ENCODE measurements around the gene CNTNAP2. TPM values are rescaled to one million over a fixed set of nuclear protein-coding genes. Genes with fewer than 3 reads are reported as not detected.

Gene CNTNAP2
- total RNA-seq, 1 experiment from 2014 or later, result 64.5 TPM

GRCh38 chr7:148362541-148362940 is 2245.9 kb downstream of the CNTNAP2 start:
- Histone ChIP-seq H3K4ac (ENCODE audit: low read depth, low read length) (no peak overlapping the region), H4K91ac (ENCODE audit: insufficient read length, low read depth, low read length) (no peak overlapping the region), H2BK5ac (ENCODE audit: insufficient read length, low read length) (no peak overlapping the region), H3K9ac (ENCODE audit: extremely low read depth, insufficient read length, low read length) (no peak overlapping the region), H3K27ac (ENCODE audit: insufficient read length, low read depth, low read length) (no peak overlapping the region), H3K18ac (ENCODE audit: insufficient read length, low read depth, low read length) (no peak overlapping the region), H4K5ac (ENCODE audit: insufficient read length, low read depth, low read length) (no peak overlapping the region), H3K23me2 (ENCODE audit: insufficient read length, low read depth, low read length, poor library complexity, severe bottlenecking) (no peaks in the 10 kb centered on the region), H4K20me1 (ENCODE audit: control insufficient read depth, insufficient read depth, insufficient read length) (no peaks in the 10 kb centered on the region), H2AK5ac (ENCODE audit: insufficient read length, low read length) (no peak overlapping the region), H2BK12ac (ENCODE audit: insufficient read length, low read depth, low read length) (no peak overlapping the region), H3K79me1 (ENCODE audit: insufficient read depth, low read depth, low read length, poor library complexity, severe bottlenecking) (peaks cover 3% of the 10 kb centered on the region), H3K9me3 (ENCODE audit: control insufficient read depth, low read depth, low read length) (no peaks in the 10 kb centered on the region), H2BK120ac (ENCODE audit: low read depth, low read length, poor library complexity, severe bottlenecking) (no peak overlapping the region), H3K79me2 (ENCODE audit: insufficient read depth, low read length) (no peaks in the 10 kb centered on the region), H2BK20ac (ENCODE audit: low read depth, low read length, poor library complexity, severe bottlenecking) (no peak overlapping the region), H4K8ac (replicated peaks; ENCODE audit: insufficient read length, low read depth, low read length) (no peak overlapping the region), H2AFZ (ENCODE audit: low read length) (no peak overlapping the region), H3K4me2 (ENCODE audit: insufficient read depth, insufficient read length, low read length) (no peak overlapping the region), H2BK15ac (ENCODE audit: low read depth, low read length) (no peak overlapping the region), H3T11ph (ENCODE audit: low read length) (no peak overlapping the region), H3K27me3 (ENCODE audit: insufficient read depth, low read length) (no peaks in the 10 kb centered on the region), H3K14ac (ENCODE audit: insufficient read depth, low read length) (no peak overlapping the region), H3K23ac (ENCODE audit: insufficient read length, low read depth, low read length) (no peak overlapping the region), H3K4me1 (ENCODE audit: insufficient read depth, low read length) (no peaks in the 10 kb centered on the region), H3K56ac (ENCODE audit: insufficient read length, low read depth, low read length) (no peak overlapping the region)
- Mint-ChIP-seq H3K4me3 (no peak overlapping the region), H3K9me3 (peaks cover 6 to 16% of the 10 kb centered on the region in 2 experiments; a peak in 4 of 5 replicates), H3K4me1 (peaks cover 8 to 15% of the 10 kb centered on the region in 2 experiments), H3K36me3 (ENCODE audit: insufficient read depth in 1 of 3, low read depth in 3 of 3) (peaks cover 50 to 66% (median 53%) of the 10 kb centered on the region in 3 experiments), H3K27ac (no peak overlapping the region), H3K27me3 (ENCODE audit: low read depth) (no peaks in the 10 kb centered on the region)
- no peak for DNase-seq
- TF ChIP-seq, protein P1, sequence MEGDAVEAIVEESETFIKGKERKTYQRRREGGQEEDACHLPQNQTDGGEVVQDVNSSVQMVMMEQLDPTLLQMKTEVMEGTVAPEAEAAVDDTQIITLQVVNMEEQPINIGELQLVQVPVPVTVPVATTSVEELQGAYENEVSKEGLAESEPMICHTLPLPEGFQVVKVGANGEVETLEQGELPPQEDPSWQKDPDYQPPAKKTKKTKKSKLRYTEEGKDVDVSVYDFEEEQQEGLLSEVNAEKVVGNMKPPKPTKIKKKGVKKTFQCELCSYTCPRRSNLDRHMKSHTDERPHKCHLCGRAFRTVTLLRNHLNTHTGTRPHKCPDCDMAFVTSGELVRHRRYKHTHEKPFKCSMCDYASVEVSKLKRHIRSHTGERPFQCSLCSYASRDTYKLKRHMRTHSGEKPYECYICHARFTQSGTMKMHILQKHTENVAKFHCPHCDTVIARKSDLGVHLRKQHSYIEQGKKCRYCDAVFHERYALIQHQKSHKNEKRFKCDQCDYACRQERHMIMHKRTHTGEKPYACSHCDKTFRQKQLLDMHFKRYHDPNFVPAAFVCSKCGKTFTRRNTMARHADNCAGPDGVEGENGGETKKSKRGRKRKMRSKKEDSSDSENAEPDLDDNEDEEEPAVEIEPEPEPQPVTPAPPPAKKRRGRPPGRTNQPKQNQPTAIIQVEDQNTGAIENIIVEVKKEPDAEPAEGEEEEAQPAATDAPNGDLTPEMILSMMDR (conservative IDR thresholded peaks at IDR 0.05), result no peak
- no CpG with 5 or more reads among the region's 5 CpGs for WGBS (ENCODE audit: extremely low coverage, insufficient read length, low lambda C conversion rate)
